Loucy (cell line): ENCODE measurements around the gene ZNF365.
"Not testable (repeated sequence)": the region's sequence is repeated elsewhere in the genome, so short reads cannot be mapped to it uniquely, and the experiment has no call there.

ENCODE experiments used
- CTCF ChIP-seq: fragments of 200-600 bp; sonication (generic); conservative IDR thresholded peaks from 2 replicates; pipeline ENCODE4 v1.5.1; 2014; ENCODE audit warnings: mild to moderate bottlenecking, antibody characterized with exemption, low read length
- EZH2phosphoT487 ChIP-seq: fragments of 200-600 bp; IDR thresholded peaks from 2 replicates; pipeline ENCODE4 v1.6.1; 2018; ENCODE audit warnings: antibody characterized with exemption, mild to moderate bottlenecking, moderate library complexity, borderline replicate concordance

GRCh38 chr10:62358151-62358550 lies 16.0 kb upstream of the ZNF365 start:
- TF ChIP-seq CTCF, EZH2phosphoT487: not testable (repeated sequence)
